NOMO-1 treated with DMSO at 0.1 percent for 48 hours (cell line): ENCODE data around the gene WFDC11.

Experiments
- DNase-seq: peaks from one replicate; lab custom pipeline; 2025; ENCODE audit not compliant: unreplicated experiment; lab: John Stamatoyannopoulos, UW

The WFDC11 gene

DNA sequence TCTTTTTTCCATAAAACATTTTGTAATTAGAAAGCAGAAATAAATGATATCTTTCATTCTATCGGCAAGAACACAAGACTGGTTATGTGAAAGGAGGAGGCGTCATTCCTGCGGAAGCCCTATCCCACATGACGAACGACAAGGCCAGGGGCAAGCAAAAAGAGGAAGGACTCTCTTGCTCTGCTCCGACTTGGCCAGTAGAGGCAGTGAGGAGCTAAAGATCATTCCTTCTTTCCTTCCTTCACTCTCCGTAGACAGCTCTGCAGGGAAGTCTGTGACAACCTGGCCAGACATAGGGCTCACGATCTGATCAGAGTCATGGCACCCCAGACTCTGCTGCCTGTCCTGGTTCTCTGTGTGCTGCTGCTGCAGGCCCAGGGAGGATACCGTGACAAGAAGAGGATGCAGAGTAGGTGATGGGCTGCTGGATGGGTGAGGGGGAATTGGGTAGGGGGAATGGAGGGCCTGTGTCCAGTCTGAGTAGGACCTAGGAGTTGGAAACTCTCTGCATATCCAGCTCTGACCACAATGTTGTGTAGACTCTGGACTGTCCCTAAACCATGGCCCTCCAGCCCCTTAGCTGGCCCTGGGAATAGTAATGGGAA, 40.4 kb downstream of the WFDC11 start, which contains the start of gene WFDC10A:
Gene WFDC10A, plus strand, starts transcription at position 244 of the 605 bp plus-strand sequence. Its CDS starts 75 bp downstream, at position 319.
- peak; percentile 79 for DNase-seq

DNA sequence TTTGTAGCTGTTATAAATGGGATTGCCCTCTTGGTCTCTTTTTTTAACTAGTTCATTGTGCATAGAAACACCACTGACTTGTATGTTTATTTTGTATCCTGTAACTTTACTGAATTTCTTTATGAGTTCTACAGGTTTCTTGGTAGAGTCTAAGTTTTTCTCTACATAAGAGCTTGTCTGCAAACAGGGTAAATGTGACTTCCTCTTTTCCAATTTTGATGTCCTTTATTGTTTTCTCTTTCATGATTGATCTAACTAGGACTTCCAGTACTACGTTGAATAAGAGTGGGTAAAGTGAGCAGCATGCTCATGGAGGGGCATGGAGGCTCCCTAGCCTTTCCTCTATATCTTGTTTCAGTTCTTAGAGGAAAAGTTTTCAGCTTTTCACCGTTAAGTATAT, 43.5 kb downstream of the WFDC11 start:
- DNase-seq, result no peak

DNA sequence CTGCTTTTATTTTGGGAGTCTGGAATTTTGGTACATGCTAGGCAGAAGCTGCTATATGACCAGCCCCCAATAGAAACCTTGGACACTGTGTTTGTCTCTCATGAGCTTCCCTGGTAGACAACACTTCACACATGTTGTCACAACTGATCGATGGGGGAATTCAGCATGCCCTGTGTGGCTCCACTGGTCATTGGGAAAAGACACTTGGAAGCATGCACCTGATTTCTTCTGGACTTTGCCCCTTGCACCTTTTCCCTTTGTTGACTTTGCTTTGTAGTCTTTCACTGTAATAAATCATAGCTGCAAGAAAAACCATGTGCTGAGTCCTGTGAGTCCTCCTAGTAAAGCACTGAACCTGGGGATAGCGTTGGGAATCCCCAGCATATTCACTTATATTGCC, 48.4 kb downstream of the WFDC11 start:
- DNase-seq, result no peak

DNA sequence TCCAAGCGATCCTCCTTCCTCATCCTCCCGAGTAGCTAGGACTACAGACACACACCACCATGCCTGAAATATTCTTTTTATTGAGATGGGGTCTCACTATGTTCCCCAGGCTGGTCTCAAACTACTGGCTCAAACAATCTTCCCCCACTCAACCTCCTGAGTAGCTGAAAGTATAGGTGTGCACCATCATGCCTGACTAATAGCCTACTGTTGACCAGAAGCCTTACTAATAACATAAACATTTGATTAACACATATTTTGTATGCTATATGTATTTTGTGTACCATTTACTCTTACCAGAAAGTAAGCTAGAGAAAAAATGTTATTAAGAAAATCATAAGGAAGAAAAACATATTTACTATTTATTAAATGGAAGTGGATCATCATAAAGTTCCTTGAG, 52.4 kb downstream of the WFDC11 start:
- no peak for DNase-seq

DNA sequence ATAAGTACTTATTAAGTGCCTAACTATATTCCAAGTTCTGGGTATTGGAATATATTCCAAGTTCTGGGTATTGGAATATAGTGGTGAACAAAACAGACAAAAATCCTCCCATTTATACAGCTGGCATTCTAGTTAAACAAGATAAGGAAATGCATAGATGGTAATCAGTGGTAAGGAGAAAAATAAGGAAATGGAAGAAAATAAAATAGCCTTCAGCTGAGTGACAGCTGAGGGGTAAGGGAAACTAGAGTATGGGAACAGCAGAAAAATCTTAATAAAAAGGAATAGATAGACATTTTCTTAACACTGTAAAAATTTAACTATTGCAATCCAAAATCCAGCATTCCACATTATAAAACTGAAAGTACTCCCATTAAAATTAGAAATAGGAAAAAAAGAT, 57.7 kb downstream of the WFDC11 start:
- no peak for DNase-seq

DNA sequence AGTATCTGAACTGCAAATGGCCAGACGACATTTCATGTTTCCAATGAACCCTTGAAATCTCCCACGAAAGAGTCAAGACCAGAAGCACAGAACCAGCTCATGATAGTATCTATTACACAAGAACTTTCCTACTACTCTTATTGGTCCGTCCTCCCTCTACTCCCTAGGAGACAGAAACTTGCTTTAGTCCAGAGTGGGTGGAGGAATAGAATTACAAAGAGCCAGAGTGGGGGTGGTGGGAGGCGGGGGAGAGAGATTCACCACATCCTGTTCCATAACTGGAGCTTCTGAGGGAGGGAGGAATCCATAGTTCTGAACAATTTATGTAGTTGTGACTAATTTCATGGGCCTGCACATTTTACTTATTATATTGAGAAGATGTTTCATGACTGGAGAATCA, 59.0 kb downstream of the WFDC11 start:
- no peak for DNase-seq

DNA sequence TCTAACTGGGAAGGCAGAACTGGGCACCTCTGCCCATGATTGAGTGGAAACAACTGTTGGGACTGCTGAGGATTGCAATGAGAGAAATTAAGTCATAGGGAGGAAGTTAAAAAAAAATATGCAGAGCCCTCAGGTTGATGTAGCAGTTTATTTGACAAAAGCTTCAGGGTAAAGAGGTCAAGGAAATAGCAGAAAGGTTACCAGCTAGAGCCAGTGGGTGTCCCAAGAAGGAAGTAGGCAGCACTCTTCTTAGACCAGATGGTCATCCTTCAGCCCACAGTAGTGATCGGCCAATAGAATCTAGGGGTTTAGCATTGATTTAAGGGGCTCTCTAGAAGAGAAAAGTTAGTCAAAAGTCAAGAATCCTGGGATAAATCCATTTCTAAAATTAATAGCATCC, 62.2 kb downstream of the WFDC11 start:
- DNase-seq, result no peak
